Left cardiac atrium (tissue), 4 donors: ENCODE data around the gene PLIN4. TPM values are rescaled to one million over a fixed set of nuclear protein-coding genes. Genes with fewer than 3 reads are reported as not detected.

Experiments
- ATAC-seq, 2 donors: fragments of 200-7000 bp; cut with Tn5 transposase; one replicate each; pipeline ENCODE4 v1.9.1; 2020; ENCODE audit warnings: mild to moderate bottlenecking in 2 of 2, moderate library complexity in 2 of 2
- DNase-seq: peaks from one replicate; pipeline ENCODE4 v3.0.0-alpha.2; 2020
- intact Hi-C, 2 donors: fragments of 100-400 bp; cut with DNase I; formaldehyde crosslinking; loops; one replicate each; pipeline versions ENCODE4 v1.14.1 to v1.15.1; 2022 to 2023
- total RNA-seq, 2 donors: library from RNA; stranded (reverse); fragmentation: NEBNext Ultra II Directional; extraction: Animal tissue kit (Norgen Biotek cat#: 25700); gene quantifications; one replicate each; pipeline ENCODE4 v1.2.1, GENCODE V29; 2021
- donor health status: DM: no; HTN: yes; CAD: no.
- donor health status: DM: no; HTN: yes; CAD: no; lungs with severe emphysema.
- donor health status: DM: yes; HTN: yes; CAD: no.
- donor health status: Dilated cardiomyopathy.

PLIN4 gene
- total RNA-seq, 2 donors from 2014 or later = 331 to 357 TPM

DNA sequence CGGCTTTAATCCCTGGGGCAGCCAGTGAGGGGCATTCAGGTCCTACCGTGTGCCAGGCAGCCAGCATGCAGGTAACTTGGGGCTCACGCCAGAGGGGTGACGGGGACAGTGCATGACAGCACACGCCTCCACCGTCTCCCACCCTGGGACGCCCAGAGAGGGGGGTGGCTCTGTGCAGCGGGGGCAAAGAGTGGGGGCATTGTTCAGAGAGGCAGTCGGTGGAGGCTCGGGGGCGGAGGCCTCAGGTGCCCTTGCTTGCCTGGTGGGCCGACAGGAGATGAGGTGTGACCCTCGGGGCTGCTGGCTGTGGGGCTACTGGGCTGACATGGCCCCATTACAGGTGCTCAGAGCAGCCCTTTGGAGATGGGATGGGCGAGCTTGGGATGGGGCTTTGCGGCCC lies 18.4 kb downstream of the PLIN4 start:
- intact Hi-C loops = no loop called here
- DNase-seq (no peak), ATAC-seq (no peak)

DNA sequence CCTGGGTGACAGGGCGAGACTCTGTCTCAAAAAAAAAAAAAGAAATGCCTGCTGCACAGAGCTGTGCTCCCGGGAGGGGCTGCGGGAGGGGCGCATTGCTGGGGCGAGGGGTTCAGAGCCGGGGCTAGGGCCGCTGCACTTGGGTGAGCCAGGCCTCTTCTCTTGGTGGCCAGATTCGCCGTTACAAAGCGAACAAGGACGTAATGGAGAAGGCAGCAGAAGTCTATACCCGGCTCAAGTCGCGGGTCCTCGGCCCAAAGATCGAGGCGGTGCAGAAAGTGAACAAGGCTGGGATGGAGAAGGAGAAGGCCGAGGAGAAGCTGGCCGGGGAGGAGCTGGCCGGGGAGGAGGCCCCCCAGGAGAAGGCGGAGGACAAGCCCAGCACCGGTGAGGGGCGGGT lies 19.0 kb downstream of the PLIN4 start:
- intact Hi-C loops = no loop called here
- DNase-seq (no peak), ATAC-seq (no peak)

DNA sequence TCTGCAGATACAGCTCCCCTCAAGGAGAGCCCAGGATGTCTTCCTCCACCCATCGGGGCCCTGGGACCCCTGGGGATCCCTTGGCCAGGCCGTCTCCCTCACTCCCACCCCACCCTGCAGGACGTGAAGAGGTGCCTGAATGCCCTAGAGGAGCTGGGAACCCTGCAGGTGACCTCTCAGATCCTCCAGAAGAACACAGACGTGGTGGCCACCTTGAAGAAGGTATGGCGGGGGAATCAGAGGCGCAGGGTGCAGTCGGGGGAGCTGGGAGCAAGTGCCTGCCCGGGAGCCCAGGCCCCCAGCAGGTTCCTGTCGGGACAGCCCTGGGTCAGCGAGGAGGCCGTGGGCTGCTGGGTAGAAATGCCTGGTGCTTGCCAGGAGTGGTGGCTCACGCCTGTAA lies 19.6 kb downstream of the PLIN4 start:
- intact Hi-C loops = no loop called here
- DNase-seq (no peak), ATAC-seq (no peak)

DNA sequence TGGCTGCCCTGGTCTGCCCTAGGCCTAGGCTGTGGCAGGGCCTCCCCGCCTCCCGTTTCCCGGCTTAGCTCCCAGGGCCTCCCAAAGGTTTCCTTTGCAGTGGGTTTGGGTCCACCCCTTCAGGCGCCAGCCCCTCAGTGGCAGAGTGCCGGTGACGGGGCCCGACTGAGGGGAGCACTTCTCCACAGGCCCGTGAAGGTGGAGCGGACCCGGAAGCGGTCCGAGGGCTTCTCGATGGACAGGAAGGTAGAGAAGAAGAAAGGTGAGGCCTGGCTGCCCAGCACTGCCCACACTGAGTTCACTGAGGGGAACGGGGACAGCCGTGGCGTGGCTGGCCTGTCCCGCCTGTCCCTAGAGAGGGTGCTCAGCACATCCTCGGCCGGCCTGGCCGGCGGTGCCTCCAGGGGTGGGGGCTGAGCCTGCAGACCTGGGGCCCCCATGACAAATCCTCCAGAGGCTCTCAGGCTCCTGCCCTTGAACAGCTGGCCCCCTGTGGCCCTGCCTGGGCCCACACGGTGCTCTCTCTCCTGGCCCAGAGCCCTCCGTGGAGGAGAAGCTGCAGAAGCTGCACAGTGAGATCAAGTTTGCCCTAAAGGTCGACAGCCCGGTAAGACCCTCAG lies 20.4 kb downstream of the PLIN4 start:
- intact Hi-C loops = no loop called here
- DNase-seq (no peak), ATAC-seq (no peak)

DNA sequence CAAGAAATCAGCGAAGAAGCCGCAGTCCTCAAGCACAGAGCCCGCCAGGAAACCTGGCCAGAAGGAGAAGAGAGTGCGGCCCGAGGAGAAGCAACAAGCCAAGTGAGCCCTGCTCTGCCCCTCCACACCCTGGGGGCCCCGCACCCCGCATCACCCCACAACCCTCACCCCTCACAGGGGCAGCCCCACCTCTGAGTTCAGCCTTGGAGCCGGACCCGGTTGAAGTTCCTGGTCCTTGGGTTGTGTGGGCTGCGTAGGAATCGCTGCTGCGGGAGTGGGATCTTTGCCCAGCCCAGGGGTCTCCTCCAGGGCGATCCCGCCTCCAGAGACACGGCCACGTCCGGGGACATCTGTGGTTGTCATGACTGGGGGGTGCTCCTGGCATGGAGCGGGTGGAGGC lies 22.0 kb downstream of the PLIN4 start:
- DNase-seq (no peak), ATAC-seq (no peak)
- intact Hi-C loops = no loop called here

DNA sequence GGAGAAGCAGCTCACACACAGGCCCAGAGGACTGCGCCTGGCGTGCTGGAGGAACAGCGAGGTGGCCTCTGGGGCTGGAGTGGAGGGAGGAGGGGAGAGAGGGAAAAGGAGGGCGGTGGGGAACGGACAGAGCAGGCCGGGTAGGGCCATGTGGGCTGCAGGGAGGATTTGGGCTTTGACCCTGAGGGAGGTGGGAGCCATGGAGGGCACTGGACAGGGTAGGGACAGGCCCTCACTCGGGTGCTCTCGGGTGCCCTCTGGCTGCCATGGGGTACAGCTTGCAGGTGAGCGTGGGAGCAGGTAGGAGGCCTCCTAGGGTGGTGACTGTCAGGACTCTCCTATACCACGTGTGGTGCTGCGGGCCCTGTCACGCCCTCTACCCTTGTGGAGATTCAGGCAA lies 22.8 kb downstream of the PLIN4 start:
- DNase-seq = no peak
- ATAC-seq = no peak
- intact Hi-C loops = no loop called here

DNA sequence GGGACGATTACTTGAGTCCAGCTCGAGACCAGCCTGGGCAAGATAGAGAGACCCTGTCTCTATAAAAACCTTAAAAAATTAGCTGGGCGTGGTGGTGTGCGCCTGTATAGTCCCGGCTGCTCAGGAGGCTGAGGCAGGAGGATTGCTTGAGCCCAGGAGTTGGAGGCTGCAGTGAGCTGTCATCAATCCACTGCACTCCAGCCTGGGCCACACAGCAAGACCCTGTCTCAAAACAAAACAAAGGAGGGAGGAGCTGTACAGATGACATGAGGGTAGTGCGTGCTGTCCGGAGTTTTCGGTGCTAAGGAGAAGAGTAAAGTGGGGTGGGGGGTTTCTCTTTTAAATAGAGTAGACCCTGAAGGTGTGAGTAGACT lies 23.6 kb downstream of the PLIN4 start:
- intact Hi-C loops = no loop called here
- ATAC-seq (no peak), DNase-seq (no peak)

DNA sequence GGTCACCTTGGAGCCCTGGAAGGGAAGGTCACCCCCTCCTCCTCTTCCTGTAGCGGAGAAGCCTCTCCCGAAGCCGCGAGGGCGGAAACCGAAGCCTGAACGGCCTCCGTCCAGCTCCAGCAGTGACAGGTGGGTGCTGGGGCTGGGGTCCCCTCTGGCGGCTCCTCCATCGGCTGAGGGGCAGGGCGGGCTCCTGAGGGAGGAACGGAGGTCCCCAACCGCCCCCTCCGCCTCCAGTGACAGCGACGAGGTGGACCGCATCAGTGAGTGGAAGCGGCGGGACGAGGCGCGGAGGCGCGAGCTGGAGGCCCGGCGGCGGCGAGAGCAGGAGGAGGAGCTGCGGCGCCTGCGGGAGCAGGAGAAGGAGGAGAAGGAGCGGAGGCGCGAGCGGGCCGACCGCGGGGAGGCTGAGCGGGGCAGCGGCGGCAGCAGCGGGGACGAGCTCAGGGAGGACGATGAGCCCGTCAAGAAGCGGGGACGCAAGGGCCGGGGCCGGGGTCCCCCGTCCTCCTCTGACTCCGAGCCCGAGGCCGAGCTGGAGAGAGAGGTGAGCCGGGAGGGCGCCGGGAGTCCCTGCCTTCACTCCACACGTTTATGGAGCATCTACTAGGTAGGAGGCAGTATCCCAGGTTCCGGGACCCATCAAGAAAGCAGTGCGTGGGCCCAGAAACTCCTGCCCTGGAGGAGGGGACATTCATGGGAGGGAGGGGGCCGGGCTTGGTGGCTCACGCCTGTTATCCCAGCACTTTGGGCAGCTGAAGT lies 24.2 kb downstream of the PLIN4 start:
- no peak for DNase-seq

DNA sequence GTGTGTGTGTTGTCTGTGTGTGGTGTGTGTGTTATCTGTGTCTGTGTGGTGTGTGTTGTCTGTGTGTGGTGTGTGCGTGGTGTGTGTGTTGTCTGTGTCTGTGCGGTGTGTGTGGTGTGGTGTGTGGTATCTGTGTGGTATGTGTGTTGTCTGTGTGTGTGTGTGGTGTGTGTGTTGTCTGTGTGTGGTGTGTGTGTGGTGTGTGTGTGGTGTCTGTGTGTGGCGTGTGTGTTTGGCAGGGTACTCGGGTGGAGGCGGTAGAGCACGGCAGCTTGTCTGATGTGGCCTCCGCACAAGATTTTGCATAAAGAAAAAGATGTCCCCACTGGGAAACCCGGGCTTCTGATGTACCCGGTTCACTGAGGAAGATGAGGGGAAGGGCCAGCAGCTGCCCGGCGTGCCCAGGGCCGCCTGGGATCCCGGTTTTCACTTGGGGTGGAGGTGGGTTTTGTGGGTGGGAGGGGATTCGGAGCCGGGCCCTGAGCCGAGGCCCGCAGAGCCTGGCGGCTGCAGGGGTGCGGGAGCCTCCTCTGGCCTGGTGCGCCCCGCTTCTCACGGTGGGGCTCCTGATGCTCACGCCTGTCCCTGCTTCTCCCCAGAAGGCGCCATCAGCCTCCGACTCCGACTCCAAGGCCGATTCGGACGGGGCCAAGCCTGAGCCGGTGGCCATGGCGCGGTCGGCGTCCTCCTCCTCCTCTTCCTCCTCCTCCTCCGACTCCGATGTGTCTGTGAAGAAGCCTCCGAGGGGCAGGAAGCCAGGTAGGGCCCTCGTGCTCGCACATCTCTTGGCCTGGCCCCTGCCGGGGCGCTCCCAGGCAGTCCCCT lies 25.0 kb downstream of the PLIN4 start:
- ATAC-seq = no peak
- intact Hi-C loops = no loop called here
- DNase-seq = no peak

More for the DNA sequence above, 24.2 kb downstream of the PLIN4 start:
- intact Hi-C loops = no loop called here
- no peak for ATAC-seq

DNA sequence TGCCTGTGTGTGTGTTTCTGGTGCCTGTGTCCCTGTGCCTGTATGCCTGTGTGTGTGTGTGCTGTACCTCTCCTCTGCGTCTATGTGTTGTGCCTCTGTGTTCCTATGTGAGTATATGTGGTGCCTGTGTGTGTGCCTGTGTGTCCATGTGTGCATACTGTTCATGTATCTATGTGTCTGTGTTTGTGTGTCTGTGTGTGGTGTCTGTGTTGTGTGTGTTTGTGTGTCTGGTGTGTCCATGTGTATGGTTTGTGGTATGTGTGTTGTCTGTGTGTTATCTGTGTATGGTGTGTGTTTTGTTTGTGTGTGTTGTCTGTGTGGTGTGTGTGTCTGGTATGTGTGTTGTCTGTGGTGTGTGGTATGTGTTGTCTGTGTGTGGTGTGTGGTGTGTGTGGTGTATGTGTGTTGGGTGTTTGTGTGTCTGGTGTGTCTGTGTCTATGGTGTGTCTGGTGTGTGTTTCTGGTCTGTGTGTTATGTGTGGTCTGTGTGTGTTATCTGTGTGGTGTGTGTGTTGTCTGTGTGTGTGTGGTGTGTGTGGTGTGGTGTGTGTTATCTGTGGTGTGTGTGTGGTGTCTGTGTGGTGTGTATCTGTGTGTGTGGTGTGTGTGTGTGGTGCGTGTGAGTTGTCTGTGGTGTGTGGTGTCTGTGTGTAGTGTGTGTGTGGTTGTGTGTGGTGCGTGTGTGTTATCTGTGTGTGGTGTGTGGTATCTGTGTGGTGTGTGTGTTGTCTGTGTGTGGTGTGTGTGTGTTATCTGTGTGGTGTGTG lies 25.8 kb downstream of the PLIN4 start:
- intact Hi-C loops = no loop called here
- no peak for ATAC-seq

DNA sequence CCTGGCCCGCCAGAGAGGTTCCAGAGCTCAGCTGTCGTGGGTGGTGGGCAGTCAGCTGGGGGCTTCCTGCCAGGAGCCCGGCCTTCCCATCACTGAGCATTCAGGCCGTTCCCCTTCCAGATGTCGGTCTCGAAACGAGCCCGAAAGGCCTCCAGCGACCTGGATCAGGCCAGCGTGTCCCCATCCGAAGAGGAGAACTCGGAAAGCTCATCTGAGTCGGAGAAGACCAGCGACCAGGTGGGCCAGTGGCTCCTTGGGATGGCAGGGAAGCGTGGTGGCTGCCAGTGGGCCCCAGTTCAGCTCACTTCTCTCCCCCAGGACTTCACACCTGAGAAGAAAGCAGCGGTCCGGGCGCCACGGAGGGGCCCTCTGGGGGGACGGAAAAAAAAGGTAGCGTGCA lies 26.8 kb downstream of the PLIN4 start:
- no peak for DNase-seq
- intact Hi-C loops = no loop called here

More for the DNA sequence above, 25.8 kb downstream of the PLIN4 start:
- no peak for DNase-seq

DNA sequence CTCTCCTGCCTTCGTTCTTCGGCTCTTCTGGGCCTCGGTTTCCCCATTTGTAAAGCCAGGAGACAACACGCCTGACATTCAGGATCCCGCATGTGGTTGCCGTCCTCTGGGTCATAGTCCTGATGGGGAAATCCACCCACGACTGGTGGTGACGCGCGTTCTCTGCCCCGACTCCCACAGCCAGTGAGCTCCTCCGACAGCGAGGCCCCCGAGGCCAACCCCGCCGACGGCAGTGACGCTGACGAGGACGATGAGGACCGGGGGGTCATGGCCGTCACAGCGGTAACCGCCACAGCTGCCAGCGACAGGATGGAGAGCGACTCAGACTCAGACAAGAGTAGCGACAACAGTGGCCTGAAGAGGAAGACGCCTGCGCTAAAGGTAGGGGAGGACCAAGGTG lies 29.8 kb downstream of the PLIN4 start:
- ATAC-seq (no peak), DNase-seq (no peak)
- intact Hi-C loops = no loop called here

More for the DNA sequence above, 26.8 kb downstream of the PLIN4 start:
- no peak for ATAC-seq

DNA sequence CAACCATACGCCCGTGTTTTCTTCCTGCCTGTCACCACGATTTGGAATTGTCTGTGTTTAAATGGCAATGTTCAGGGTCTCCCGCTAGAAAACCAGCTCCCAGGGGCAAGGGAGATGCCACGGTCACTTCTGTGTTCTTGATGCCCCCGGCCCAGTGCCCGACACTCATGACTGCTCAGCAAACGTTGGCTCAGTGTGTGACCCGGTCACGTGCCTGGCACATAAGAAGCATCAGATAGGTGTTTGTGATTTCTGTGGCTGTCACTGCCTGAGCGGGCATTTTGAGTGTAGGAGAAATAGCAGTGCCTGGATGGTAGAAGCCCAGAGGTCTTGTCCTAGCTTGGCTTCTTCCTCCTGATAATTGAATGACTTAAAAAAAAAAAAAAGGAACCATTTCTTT lies 30.7 kb downstream of the PLIN4 start:
- ATAC-seq (peak; percentile 66 to 69), DNase-seq (no peak)
- intact Hi-C loops = no loop called here

DNA sequence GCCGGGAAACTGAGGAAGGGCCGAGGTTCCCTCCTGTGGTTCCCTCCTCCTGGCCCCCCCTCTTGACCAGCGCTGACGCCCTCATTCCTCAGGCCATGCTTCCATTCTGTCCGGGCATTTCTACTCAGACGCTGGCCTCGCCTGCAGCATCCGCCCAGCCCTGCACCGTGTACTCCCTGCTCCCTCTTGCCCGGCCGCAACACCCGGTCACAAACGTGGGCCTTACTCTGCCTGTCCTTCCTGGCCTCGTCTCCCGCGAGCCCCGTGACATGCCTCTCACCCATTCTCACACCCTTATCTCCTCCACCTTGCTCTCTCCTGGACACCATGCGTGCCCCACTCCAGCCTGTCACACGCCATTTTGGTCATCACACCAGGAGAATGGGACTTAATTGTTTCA lies 34.9 kb downstream of the PLIN4 start:
- ATAC-seq (no peak), DNase-seq (no peak)
- intact Hi-C loops = no loop called here

DNA sequence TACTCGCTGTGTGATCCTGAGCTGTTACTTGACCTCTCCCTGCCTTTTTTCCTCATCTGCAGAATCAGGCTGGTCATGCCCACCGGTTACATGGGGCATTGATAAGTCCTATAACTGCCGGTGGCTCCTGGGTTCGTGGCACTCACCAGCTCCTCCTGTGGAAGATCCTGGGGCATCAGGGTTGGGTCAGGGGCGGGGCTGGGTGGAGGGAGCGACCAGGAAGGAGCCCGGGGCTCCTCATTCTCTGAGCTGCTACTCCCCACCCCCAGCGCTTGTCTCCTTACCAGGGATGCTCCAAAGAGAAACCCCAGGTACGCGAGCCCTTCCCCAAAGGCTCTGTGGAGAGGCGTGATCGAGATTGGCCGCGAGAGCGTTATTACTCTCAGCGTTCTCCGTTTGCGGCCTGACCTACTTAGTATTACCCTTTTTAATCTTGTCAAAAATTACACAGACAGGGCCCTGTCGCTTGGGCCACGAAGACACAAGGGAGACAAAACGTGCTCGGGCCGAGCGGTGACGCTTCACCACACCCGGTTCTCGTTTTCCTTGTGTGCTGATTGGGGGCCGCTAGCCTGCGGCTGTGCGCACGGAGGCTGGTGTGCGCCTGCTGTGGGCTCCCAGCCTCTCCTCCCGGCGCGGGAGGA lies 35.4 kb downstream of the PLIN4 start:
- intact Hi-C loops = no loop called here
- DNase-seq (no peak), ATAC-seq (no peak)

DNA sequence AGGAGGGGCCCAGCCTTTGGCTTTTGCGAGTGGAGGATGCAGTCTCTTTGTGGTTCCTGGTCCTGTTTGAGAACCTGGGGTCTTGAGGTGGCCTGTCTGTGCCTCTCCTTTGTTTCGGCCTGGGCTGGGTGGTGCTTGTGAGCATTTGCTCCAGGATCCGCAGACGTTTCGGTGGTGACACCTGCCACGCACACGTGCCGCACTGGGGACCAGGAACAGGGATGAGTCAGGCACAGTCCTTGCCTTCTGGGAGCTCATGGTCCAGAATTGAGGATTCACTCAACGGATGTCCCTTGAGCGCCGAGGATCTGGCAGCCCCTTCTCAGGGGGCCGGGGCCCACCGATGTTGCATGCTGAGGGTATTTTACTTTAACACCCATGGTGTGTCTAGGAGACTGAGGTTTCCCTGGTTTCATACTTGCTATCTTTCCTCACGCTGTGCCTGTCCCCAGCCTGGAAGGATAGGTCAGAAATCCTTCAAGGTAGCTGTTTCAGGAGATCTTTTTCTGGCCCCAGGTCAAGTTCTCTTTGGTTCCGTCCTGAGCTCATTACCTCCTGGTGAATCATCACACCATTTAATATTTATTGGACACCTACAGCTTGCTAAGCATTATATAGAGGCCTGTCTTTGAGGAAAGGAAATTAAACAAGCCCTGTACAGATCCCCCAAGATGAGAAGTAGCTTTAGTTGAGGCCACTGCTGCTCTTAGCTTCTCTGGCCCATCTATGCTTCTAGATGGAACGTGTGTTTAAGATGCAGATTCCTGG lies 41.1 kb downstream of the PLIN4 start:
- no peak for ATAC-seq
- intact Hi-C loops = no loop called here
- DNase-seq = no peak

DNA sequence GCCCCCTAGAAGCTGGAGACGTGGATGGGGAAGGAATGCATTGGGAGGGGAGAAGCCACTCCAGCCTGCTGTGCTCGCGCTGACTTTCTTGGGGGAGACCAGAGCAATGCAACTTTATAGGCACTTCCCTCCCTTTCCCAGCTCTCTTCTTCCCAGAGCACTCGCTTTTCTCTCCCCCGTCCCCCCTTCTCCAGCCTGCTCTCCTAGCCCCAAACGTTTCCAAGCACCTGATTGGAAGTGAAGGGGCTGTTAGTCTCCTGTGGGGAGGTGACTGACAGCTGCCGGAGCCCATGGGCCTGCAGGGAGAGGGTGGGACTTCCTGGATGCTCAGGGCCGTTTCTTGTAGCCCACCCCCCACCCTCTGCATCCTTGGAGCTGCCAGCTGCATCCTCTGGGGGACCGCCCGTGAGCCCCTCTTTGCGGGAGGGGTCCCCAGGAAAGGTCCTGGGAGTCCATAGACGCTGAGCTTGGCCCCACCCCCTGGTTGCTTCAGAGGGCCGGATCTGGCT lies 43.7 kb downstream of the PLIN4 start:
- ATAC-seq (no peak), DNase-seq (peak; percentile 35)
- intact Hi-C loops = no loop called here
